Panc1 (cell line): ENCODE measurements around the gene SRSF12. TPM values are rescaled to one million over a fixed set of nuclear protein-coding genes. Genes with fewer than 3 reads are reported as not detected.

Source experiments
- ATAC-seq: fragments of 200-7000 bp; cut with Tn5 transposase; 2 replicates; pipeline ENCODE4 v1.9.1; 2020; ENCODE audit warnings: mild to moderate bottlenecking, moderate library complexity
- BruUV-seq: library from RNA; stranded (reverse); fragments of 400-500 nt; replicated peaks from 2 replicates; lab custom pipeline; 2021; lab: Mats Ljungman, UMichigan
- CTCF ChIA-PET: fragments of 300-600 bp; sonication (Branson Sonifier 250); formaldehyde crosslinking; loops from one replicate; lab custom pipeline; 2022; ENCODE audit warnings: antibody characterized with exemption; lab: Charles Lee
- POLR2A ChIA-PET: fragments of 300-600 bp; sonication (Branson Sonifier 250); formaldehyde crosslinking; loops from one replicate; lab custom pipeline; 2022; ENCODE audit warnings: antibody characterized with exemption; lab: Charles Lee
- DNase-seq: peaks from one replicate; pipeline ENCODE4 v3.0.0-alpha.2; 2010; ENCODE audit warnings: low read depth, low spot score
- H3K27ac ChIP-seq: 2 replicates; pipeline ENCODE4 v1.5.1; 2011; ENCODE audit warnings: mild to moderate bottlenecking, low read length, inconsistent platforms
- H3K27me3 ChIP-seq: fragments of 200-500 bp; sonication (Bioruptor generic); 2 replicates; pipeline ENCODE4 v1.6.0; 2014; ENCODE audit warnings: low read length, inconsistent platforms; ENCODE audit not compliant: control insufficient read depth, insufficient read depth
- H3K36me3 ChIP-seq: fragments of 200-500 bp; sonication (Bioruptor generic); 2 replicates; pipeline ENCODE4 v1.5.1; 2014; ENCODE audit warnings: inconsistent platforms, mild to moderate bottlenecking, low read length, moderate library complexity; ENCODE audit not compliant: control insufficient read depth, insufficient read depth
- H3K4me1 ChIP-seq: 2 replicates; pipeline ENCODE4 v1.5.1; 2011; ENCODE audit warnings: inconsistent platforms, mild to moderate bottlenecking, low read length, moderate library complexity; ENCODE audit not compliant: control insufficient read depth, insufficient read depth
- H3K4me3 ChIP-seq, 2 experiments: 2 replicates each; pipeline ENCODE4 v1.5.1; 2011 to 2012; ENCODE audit warnings: low read depth in 2 of 2, low read length in 2 of 2, mild to moderate bottlenecking in 2 of 2, inconsistent platforms in 1 of 2, moderate library complexity in 1 of 2
- H3K9me3 ChIP-seq: fragments of 200-500 bp; sonication (Bioruptor generic); 2 replicates; pipeline ENCODE4 v1.5.1; 2014; ENCODE audit warnings: low read depth, mild to moderate bottlenecking, inconsistent platforms, low read length, moderate library complexity; ENCODE audit not compliant: control insufficient read depth, insufficient read depth
- CTCF ChIP-seq: fragments of 450-650 bp; IDR thresholded peaks from 2 replicates; pipeline ENCODE4 v1.5.1; 2017; ENCODE audit warnings: mild to moderate bottlenecking
- POLR2AphosphoS5 ChIP-seq: IDR thresholded peaks from 2 replicates; pipeline ENCODE4 v1.6.1; 2012; ENCODE audit warnings: mild to moderate bottlenecking, low read depth, low read length, moderate library complexity
- REST ChIP-seq, 2 experiments: IDR thresholded peaks; 2 replicates each; pipeline ENCODE4 v1.6.1; 2011 to 2012; ENCODE audit warnings: low read depth in 2 of 2, control low read depth in 1 of 2, low read length in 1 of 2, mild to moderate bottlenecking in 1 of 2, moderate library complexity in 1 of 2; ENCODE audit not compliant: insufficient read depth in 1 of 2
- SIN3A ChIP-seq: IDR thresholded peaks from 2 replicates; pipeline ENCODE4 v1.6.1; 2012; ENCODE audit warnings: low read depth, mild to moderate bottlenecking, low read length, moderate library complexity, borderline replicate concordance; ENCODE audit not compliant: insufficient read depth
- TCF7L2 ChIP-seq: IDR thresholded peaks from 2 replicates; pipeline ENCODE4 v1.6.1; 2011; ENCODE audit warnings: mild to moderate bottlenecking, low read depth, low read length, inconsistent platforms
- in situ Hi-C: cut with HindIII; loops from 2 replicates; pipeline ENCODE4 v1.10.0; 2016; ENCODE audit warnings: low sequenced_read_pairs, low pct_unique_long_range_greater_than_20kb
- intact Hi-C: fragments of 100-400 bp; cut with micrococcal nuclease; formaldehyde crosslinking; loops from one replicate; pipeline ENCODE4 v1.10.0; 2022; ENCODE audit not compliant: unreplicated experiment
- total RNA-seq: library from RNA; stranded (reverse); gene quantifications from one replicate; pipeline ENCODE4 v1.2.1, GENCODE V29; 2021; ENCODE audit not compliant: unreplicated experiment

SRSF12 gene
- total RNA-seq, 1 experiment from 2014 or later: 0.28 TPM

GRCh38 chr6:89116702-89117101 lies 1.2 kb downstream of the SRSF12 start:
- in situ Hi-C loops: no loop called here
- Histone ChIP-seq H3K4me3 (peak overlapping the region in 1 of 2 experiments; percentile 54; a peak in 3 of 4 replicates), H3K9me3 (no peaks in the 10 kb centered on the region), H3K27ac (no peak overlapping the region), H3K4me1 (peaks cover 5% of the 10 kb centered on the region; the same call in 1 of the 2 replicates), H3K27me3 (peaks cover 6% of the 10 kb centered on the region; the same call in 1 of the 2 replicates), H3K36me3 (no peaks in the 10 kb centered on the region)
- POLR2A ChIA-PET: interaction anchor here (0.6 kb wide), 1 partner anchor 30 kb away, joined by 12 read pairs; no protein-coding TSS in a partner anchor
- CTCF ChIA-PET: no interaction called here
- BruUV-seq: no TSS peak
- ATAC-seq: no peak
- no peak for DNase-seq
- no peak for TF ChIP-seq POLR2AphosphoS5
- no peak for TF ChIP-seq REST (IDR thresholded peaks at IDR 0.05; ENCODE audit: insufficient read depth in 1 of 2, low read depth in 2 of 2, low read length in 1 of 2)
- TF ChIP-seq SIN3A: no peak
- no peak for TF ChIP-seq CTCF
- no peak for TF ChIP-seq TCF7L2
- intact Hi-C loops: no loop called here

- DNase-seq: no peak
- TF ChIP-seq TCF7L2 (no peak), CTCF (no peak), SIN3A (no peak), POLR2AphosphoS5 (no peak), REST (IDR thresholded peaks at IDR 0.05; ENCODE audit: insufficient read depth in 1 of 2, low read depth in 2 of 2, low read length in 1 of 2) (no peak)
- Histone ChIP-seq H3K9me3 (no peaks in the 10 kb centered on the region), H3K4me3 (no peak overlapping the region), H3K27me3 (peaks cover 5% of the 10 kb centered on the region; the same call in 1 of the 2 replicates), H3K36me3 (no peaks in the 10 kb centered on the region), H3K27ac (no peak overlapping the region), H3K4me1 (peaks cover 3% of the 10 kb centered on the region; the same call in 1 of the 2 replicates)
- ChIA-PET POLR2A (no interaction called here), CTCF (no interaction called here)
- no peak for ATAC-seq
- no TSS peak for BruUV-seq
- intact Hi-C loops: no loop called here
- in situ Hi-C loops: no loop called here
Measured at GRCh38 chr6:89111933-89112332, 5.9 kb downstream of the SRSF12 start.
